GM12878 (cell line): ENCODE data around the gene MACROD2. TPM values are rescaled to one million over a fixed set of nuclear protein-coding genes. Genes with fewer than 3 reads are reported as not detected.

ENCODE experiments used
- ATAC-seq: fragments of 200-7000 bp; cut with Tn5 transposase; 3 replicates; pipeline ENCODE4 v1.9.1; 2020; ENCODE audit warnings: mild to moderate bottlenecking, moderate library complexity
- BruUV-seq: library from RNA; stranded (reverse); fragments of 400-500 nt; replicated peaks from 2 replicates; lab custom pipeline; 2021; lab: Mats Ljungman, UMichigan
- CTCF ChIA-PET: fragments of 300-600 bp; sonication (Branson Sonifier 250); formaldehyde crosslinking; extraction: SDS; loops from one replicate; lab custom pipeline; 2021; ENCODE audit warnings: inconsistent platforms; lab: Yijun Ruan, JAX
- POLR2A ChIA-PET: fragments of 350-600 bp; formaldehyde crosslinking; extraction: SDS; loops from one replicate; lab custom pipeline; 2021; ENCODE audit warnings: inconsistent platforms; lab: Charles Lee
- RAD21 ChIA-PET: fragments of 300-600 bp; sonication (Branson Sonifier 250); formaldehyde crosslinking; loops from one replicate; lab custom pipeline; 2023; ENCODE audit warnings: antibody characterized with exemption; ENCODE audit not compliant: unreplicated experiment; lab: Charles Lee
- SMC1A ChIA-PET: fragments of 300-600 bp; sonication (Branson Sonifier 250); formaldehyde crosslinking; loops from one replicate; lab custom pipeline; 2023; ENCODE audit not compliant: unreplicated experiment, uncharacterized antibody; lab: Charles Lee
- DNase-seq: peaks from one replicate; pipeline ENCODE4 v3.0.0-alpha.2; 2011; ENCODE audit warnings: low read depth, low spot score
- FAIRE-seq: peaks from 3 replicates; lab custom pipeline; 2011; peaks lifted over from hg19 to GRCh38; lab: Jason Lieb, UNC
- H2AFZ ChIP-seq: 2 replicates; pipeline ENCODE4 v1.6.0; 2011; ENCODE audit warnings: low read depth, low read length, control low read depth; ENCODE audit not compliant: control insufficient read depth
- H3K27ac ChIP-seq: 2 replicates; pipeline ENCODE4 v1.5.1; 2011; ENCODE audit warnings: control low read depth; ENCODE audit not compliant: control insufficient read depth, insufficient read depth
- H3K27me3 ChIP-seq, 2 experiments: replicated peaks in 1 of 2; 2 replicates each; pipeline versions ENCODE4 v1.6.0 to v1.6.1; 2011; ENCODE audit warnings: low read length in 1 of 2; ENCODE audit not compliant: control insufficient read depth in 2 of 2, insufficient read depth in 2 of 2
- H3K36me3 ChIP-seq, 2 experiments: 2 replicates each; pipeline ENCODE4 v1.5.1; 2011; ENCODE audit warnings: low read length in 1 of 2; ENCODE audit not compliant: control insufficient read depth in 2 of 2, insufficient read depth in 2 of 2
- H3K4me1 ChIP-seq: 2 replicates; pipeline ENCODE4 v1.6.1; 2011; ENCODE audit warnings: mild to moderate bottlenecking, low read length, moderate library complexity, mixed read lengths; ENCODE audit not compliant: control insufficient read depth, insufficient read depth
- H3K4me2 ChIP-seq: 2 replicates; pipeline ENCODE4 v1.6.0; 2011; ENCODE audit warnings: control low read depth; ENCODE audit not compliant: control insufficient read depth, insufficient read depth
- H3K4me3 ChIP-seq: fragments of 200-600 bp; sonication (generic); 2 replicates; pipeline ENCODE4 v1.5.1; 2016
- H3K79me2 ChIP-seq: 2 replicates; pipeline ENCODE4 v1.6.0; 2011; ENCODE audit warnings: low read length; ENCODE audit not compliant: control insufficient read depth, insufficient read depth
- H3K9ac ChIP-seq: 2 replicates; pipeline ENCODE4 v1.8.0; 2011; ENCODE audit warnings: low read length, control low read depth, mixed read lengths; ENCODE audit not compliant: control insufficient read depth, insufficient read depth
- H3K9me3 ChIP-seq: replicated peaks from 3 replicates; pipeline ENCODE4 v1.5.1; 2011; ENCODE audit warnings: mild to moderate bottlenecking, low read length; ENCODE audit not compliant: control insufficient read depth, insufficient read depth
- H4K20me1 ChIP-seq: 2 replicates; pipeline ENCODE4 v1.6.0; 2011; ENCODE audit not compliant: control insufficient read depth, insufficient read depth
- ATF7 ChIP-seq: fragments of 450-650 bp; IDR thresholded peaks from 2 replicates; pipeline ENCODE4 v1.6.1; 2016; ENCODE audit warnings: low read depth, mild to moderate bottlenecking
- BMI1 ChIP-seq: fragments of 450-650 bp; IDR thresholded peaks from 2 replicates; pipeline ENCODE4 v1.6.1; 2016; ENCODE audit warnings: mild to moderate bottlenecking, moderate library complexity, borderline replicate concordance
- CHD1 ChIP-seq: IDR thresholded peaks from 2 replicates; pipeline ENCODE4 v1.6.1; 2012; ENCODE audit warnings: low read depth, low read length, improper control_type of control experiment
- JUND ChIP-seq: IDR thresholded peaks from 2 replicates; pipeline ENCODE4 v1.6.1; 2012; ENCODE audit warnings: low read depth, mild to moderate bottlenecking, low read length, improper control_type of control experiment, moderate library complexity
- YBX1 ChIP-seq: fragments of 450-650 bp; IDR thresholded peaks from 2 replicates; pipeline ENCODE4 v1.6.1; 2016; ENCODE audit warnings: antibody characterized with exemption
- ZBED1 ChIP-seq: IDR thresholded peaks from 2 replicates; pipeline ENCODE4 v1.6.1; 2016; ENCODE audit warnings: borderline replicate concordance
- WGBS: methylation state at CpG from one replicate; pipeline ENCODE4 v1.1.6; 2016; ENCODE audit warnings: low lambda C conversion rate; ENCODE audit not compliant: insufficient replicate concordance, insufficient coverage; ENCODE audit errors: missing lambda C conversion rate; 5-methylcytosine and 5-hydroxymethylcytosine counted together
- in situ Hi-C: fragments of 300-500 bp; cut with MboI; formaldehyde crosslinking; loops from 9 replicates; pipeline ENCODE4 v1.14.3; 2018; ENCODE audit warnings: mixed read lengths
- intact Hi-C: fragments of 100-400 bp; cut with micrococcal nuclease; formaldehyde crosslinking; loops from one replicate; pipeline ENCODE4 v1.14.2; 2022; ENCODE audit not compliant: unreplicated experiment
- polyA plus RNA-seq, 11 experiments: library from polyadenylated mRNA; depleted of rRNA in 4 of 11; unstranded in 6 of 11; stranded (reverse) in 5 of 11; fragments of >200 nt; fragmentation: Nextera tagmentation in 4 of 11; fragmentation: Illumina TruSeq in 1 of 11; extraction: Ambion mirVana in 4 of 11; extraction: Trizol in 1 of 11; gene quantifications; 1 replicate in 1 of 11; 2 replicates in 10 of 11; pipeline versions ENCODE4 v1.2.1 to v1.2.3, GENCODE V29; 2011 to 2016; ENCODE audit warnings: inconsistent platforms in 2 of 11, missing spikeins in 2 of 11, low read depth in 1 of 11
- total RNA-seq, 4 experiments: library from RNA; depleted of rRNA in 3 of 4; stranded (reverse); fragments of >200 nt in 3 of 4; fragmentation: Illumina TruSeq in 1 of 4; extraction: Trizol in 1 of 4; gene quantifications; 2 replicates each; pipeline versions ENCODE4 v1.2.1 to v1.2.3, GENCODE V29; 2013 to 2021
- TF ChIP-seq, protein P1 (sequence below): fragments of 450-650 bp; IDR thresholded peaks from 2 replicates; pipeline ENCODE4 v1.6.1; 2018; ENCODE audit warnings: borderline replicate concordance, mild to moderate bottlenecking; ENCODE audit not compliant: partially characterized antibody
- TF ChIP-seq, protein P2 (sequence below): fragments of 150-350 bp; IDR thresholded peaks from 2 replicates; pipeline ENCODE4 v1.6.1; 2014; ENCODE audit warnings: mild to moderate bottlenecking, low read depth, low read length

The MACROD2 gene
- total and polyA plus RNA-seq, 10 of the 15 experiments (the other 5 are each of a cell fraction or from before 2014, with no cell fraction given): 1.1 to 21.5 (median 2.2) TPM

DNA sequence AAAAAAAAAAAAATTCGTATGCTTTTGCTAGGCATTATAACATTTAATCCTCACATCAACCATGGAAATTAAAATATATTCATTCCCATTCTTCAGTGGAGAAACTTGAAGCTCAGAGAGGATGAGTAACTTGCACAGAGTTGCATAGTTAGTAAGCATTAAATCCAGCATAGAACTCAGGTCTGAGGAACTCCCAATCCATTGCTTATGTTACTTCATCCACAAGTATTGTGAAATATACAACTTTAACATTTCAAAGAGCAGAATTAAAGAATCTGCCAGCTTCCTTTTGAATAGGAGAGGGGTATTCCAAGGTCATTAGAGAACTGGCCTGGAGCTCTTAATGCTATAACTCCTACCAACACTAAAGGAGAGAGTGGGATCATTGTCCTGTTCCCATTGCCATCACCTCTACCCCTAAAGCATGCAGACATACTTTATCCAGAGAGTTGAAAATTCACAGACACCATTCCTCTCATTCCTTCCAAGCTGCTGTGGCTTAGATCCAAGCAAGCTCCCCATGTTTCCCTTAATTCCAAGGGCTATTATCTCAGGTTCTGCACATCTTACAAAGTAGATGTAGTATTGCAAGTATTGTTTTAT, 250.2 kb downstream of the MACROD2 start:
- TF ChIP-seq, protein P1, sequence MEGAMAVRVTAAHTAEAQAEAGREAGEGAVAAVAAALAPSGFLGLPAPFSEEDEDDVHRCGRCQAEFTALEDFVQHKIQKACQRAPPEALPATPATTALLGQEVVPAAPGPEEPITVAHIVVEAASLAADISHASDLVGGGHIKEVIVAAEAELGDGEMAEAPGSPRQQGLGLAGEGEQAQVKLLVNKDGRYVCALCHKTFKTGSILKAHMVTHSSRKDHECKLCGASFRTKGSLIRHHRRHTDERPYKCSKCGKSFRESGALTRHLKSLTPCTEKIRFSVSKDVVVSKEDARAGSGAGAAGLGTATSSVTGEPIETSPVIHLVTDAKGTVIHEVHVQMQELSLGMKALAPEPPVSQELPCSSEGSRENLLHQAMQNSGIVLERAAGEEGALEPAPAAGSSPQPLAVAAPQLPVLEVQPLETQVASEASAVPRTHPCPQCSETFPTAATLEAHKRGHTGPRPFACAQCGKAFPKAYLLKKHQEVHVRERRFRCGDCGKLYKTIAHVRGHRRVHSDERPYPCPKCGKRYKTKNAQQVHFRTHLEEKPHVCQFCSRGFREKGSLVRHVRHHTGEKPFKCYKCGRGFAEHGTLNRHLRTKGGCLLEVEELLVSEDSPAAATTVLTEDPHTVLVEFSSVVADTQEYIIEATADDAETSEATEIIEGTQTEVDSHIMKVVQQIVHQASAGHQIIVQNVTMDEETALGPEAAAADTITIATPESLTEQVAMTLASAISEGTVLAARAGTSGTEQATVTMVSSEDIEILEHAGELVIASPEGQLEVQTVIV: no peak
- TF ChIP-seq BMI1: no peak
- no peak for TF ChIP-seq JUND
- TF ChIP-seq, protein P2, sequence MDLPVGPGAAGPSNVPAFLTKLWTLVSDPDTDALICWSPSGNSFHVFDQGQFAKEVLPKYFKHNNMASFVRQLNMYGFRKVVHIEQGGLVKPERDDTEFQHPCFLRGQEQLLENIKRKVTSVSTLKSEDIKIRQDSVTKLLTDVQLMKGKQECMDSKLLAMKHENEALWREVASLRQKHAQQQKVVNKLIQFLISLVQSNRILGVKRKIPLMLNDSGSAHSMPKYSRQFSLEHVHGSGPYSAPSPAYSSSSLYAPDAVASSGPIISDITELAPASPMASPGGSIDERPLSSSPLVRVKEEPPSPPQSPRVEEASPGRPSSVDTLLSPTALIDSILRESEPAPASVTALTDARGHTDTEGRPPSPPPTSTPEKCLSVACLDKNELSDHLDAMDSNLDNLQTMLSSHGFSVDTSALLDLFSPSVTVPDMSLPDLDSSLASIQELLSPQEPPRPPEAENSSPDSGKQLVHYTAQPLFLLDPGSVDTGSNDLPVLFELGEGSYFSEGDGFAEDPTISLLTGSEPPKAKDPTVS: no peak
- no peak for TF ChIP-seq YBX1
- no peak for TF ChIP-seq ZBED1
- TF ChIP-seq ATF7: no peak
- no peak for TF ChIP-seq CHD1
- TF ChIP-seq, all 136 proteins: peak for 0
- Histone ChIP-seq H3K4me3 (no peak overlapping the region), H3K9ac (no peak overlapping the region), H3K4me2 (no peak overlapping the region), H3K4me1 (no peaks in the 10 kb centered on the region), H3K9me3 (no peaks in the 10 kb centered on the region), H3K36me3 (no peaks in the 10 kb centered on the region), H3K27ac (no peak overlapping the region), H3K27me3 (no peaks in the 10 kb centered on the region), H3K79me2 (no peaks in the 10 kb centered on the region), H2AFZ (no peak overlapping the region), H4K20me1 (no peaks in the 10 kb centered on the region)
- no TSS peak for BruUV-seq
- DNase-seq (no peak), FAIRE-seq (no peak), ATAC-seq (no peak)
- intact Hi-C loops: no loop called here
- WGBS: 9% methylated on average over 1 of the region's 1 CpG
- POLR2A ChIA-PET: interaction anchor here (0.6 kb wide), 1 partner anchor 50 kb away, joined by 3 read pairs; no protein-coding TSS in a partner anchor
- SMC1A ChIA-PET: no interaction called here
- CTCF ChIA-PET: no interaction called here
- in situ Hi-C loops: no loop called here
- RAD21 ChIA-PET: no interaction called here
